PC-3 (cell line): ENCODE measurements around the gene SCFD1. TPM values are rescaled to one million over a fixed set of nuclear protein-coding genes. Genes with fewer than 3 reads are reported as not detected.

Experiments used
- ATAC-seq: fragments of 200-7000 bp; cut with Tn5 transposase; 2 replicates; pipeline ENCODE4 v1.9.1; 2020; ENCODE audit warnings: mild to moderate bottlenecking, moderate library complexity
- BruUV-seq: library from RNA; stranded (reverse); fragments of 400-500 nt; replicated peaks from 2 replicates; lab custom pipeline; 2021; lab: Mats Ljungman, UMichigan
- CTCF ChIA-PET: fragments of 300-600 bp; sonication (Branson Sonifier 250); formaldehyde crosslinking; loops from one replicate; lab custom pipeline; 2022; ENCODE audit warnings: antibody characterized with exemption; lab: Charles Lee
- POLR2A ChIA-PET: fragments of 300-600 bp; sonication (Branson Sonifier 250); formaldehyde crosslinking; loops from one replicate; lab custom pipeline; 2022; ENCODE audit warnings: antibody characterized with exemption; ENCODE audit not compliant: unreplicated experiment; lab: Charles Lee
- DNase-seq: peaks from one replicate; pipeline ENCODE4 v3.0.0-alpha.2; 2015
- H2AFZ ChIP-seq: fragments of 300-600 bp; sonication (generic); 2 replicates; pipeline ENCODE4 v1.6.0; 2016; ENCODE audit warnings: antibody characterized with exemption, low read length
- H3F3A ChIP-seq: fragments of 300-600 bp; sonication (generic); one replicate; pipeline ENCODE4 v1.6.0; 2017; ENCODE audit warnings: antibody characterized with exemption, low read length, control low read depth, mild to moderate bottlenecking; ENCODE audit not compliant: unreplicated experiment
- H3K27ac ChIP-seq: fragments of 300-600 bp; sonication (generic); 2 replicates; pipeline ENCODE4 v1.5.1; 2016; ENCODE audit warnings: mild to moderate bottlenecking, low read length
- H3K27me3 ChIP-seq: fragments of 300-600 bp; sonication (generic); 2 replicates; pipeline ENCODE4 v1.6.1; 2016; ENCODE audit warnings: low read length, mixed read lengths
- H3K36me3 ChIP-seq: fragments of 300-600 bp; sonication (generic); 2 replicates; pipeline ENCODE4 v1.6.1; 2016; ENCODE audit warnings: low read depth, mixed run types, low read length, mixed read lengths
- H3K4me1 ChIP-seq: fragments of 300-600 bp; sonication (generic); 2 replicates; pipeline ENCODE4 v1.5.1; 2016; ENCODE audit warnings: low read length; ENCODE audit not compliant: insufficient read depth
- H3K4me2 ChIP-seq: fragments of 300-600 bp; sonication (generic); 2 replicates; pipeline ENCODE4 v1.6.0; 2016; ENCODE audit warnings: low read length
- H3K4me3 ChIP-seq: fragments of 300-600 bp; sonication (generic); 2 replicates; pipeline ENCODE4 v1.5.1; 2016; ENCODE audit warnings: mild to moderate bottlenecking, low read length, mixed read lengths
- H3K79me2 ChIP-seq: fragments of 300-600 bp; sonication (generic); 2 replicates; pipeline ENCODE4 v1.6.1; 2017; ENCODE audit warnings: low read length, mixed read lengths
- H3K9ac ChIP-seq: fragments of 300-600 bp; sonication (generic); 2 replicates; pipeline ENCODE4 v1.6.0; 2016; ENCODE audit warnings: mild to moderate bottlenecking, low read length
- H3K9me2 ChIP-seq: fragments of 300-600 bp; sonication (generic); replicated peaks from 2 replicates; pipeline ENCODE4 v1.6.1; 2016; ENCODE audit warnings: mixed run types, low read length, mixed read lengths
- H3K9me3 ChIP-seq: fragments of 300-600 bp; sonication (generic); 2 replicates; pipeline ENCODE4 v1.6.1; 2016; ENCODE audit warnings: low read length, mixed read lengths
- H4K20me1 ChIP-seq: fragments of 300-600 bp; sonication (generic); 2 replicates; pipeline ENCODE4 v1.6.1; 2016; ENCODE audit warnings: low read length, mixed read lengths
- CTCF ChIP-seq: fragments of 300-600 bp; sonication (generic); conservative IDR thresholded peaks from 2 replicates; pipeline ENCODE4 v1.5.1; 2017; ENCODE audit warnings: antibody characterized with exemption, low read depth, mild to moderate bottlenecking, low read length
- EZH2 ChIP-seq: fragments of 300-600 bp; sonication (generic); IDR thresholded peaks from one replicate; pipeline ENCODE4 v1.6.1; 2017; ENCODE audit warnings: antibody characterized with exemption, mild to moderate bottlenecking, low read length; ENCODE audit not compliant: unreplicated experiment
- EZH2phosphoT487 ChIP-seq: fragments of 300-600 bp; sonication (generic); IDR thresholded peaks from 2 replicates; pipeline ENCODE4 v1.6.1; 2018; ENCODE audit warnings: mild to moderate bottlenecking, antibody characterized with exemption, low read length, borderline replicate concordance
- intact Hi-C: fragments of 100-400 bp; cut with micrococcal nuclease; formaldehyde crosslinking; loops from 2 replicates; pipeline ENCODE4 v1.9.0; 2023
- total RNA-seq: library from RNA; depleted of rRNA; stranded (reverse); fragments of >200 nt; gene quantifications from 2 replicates; pipeline ENCODE4 v1.2.3, GENCODE V29; 2014

The SCFD1 gene
- total RNA-seq, 1 experiment from 2014 or later: 72.3 TPM

- H3K36me3 ChIP-seq: peaks cover 37% of the 10 kb centered on the region
- CTCF ChIA-PET: no interaction called here
- ATAC-seq: no peak; the same call in 1 of the 2 replicates
These were observed 26.4 kb downstream of the SCFD1 start for GRCh38 chr14:30648471-30648870.

GRCh38 chr14:30651937-30652336, 29.8 kb downstream of the SCFD1 start:
- Histone ChIP-seq H3K4me2 (no peak overlapping the region), H2AFZ (no peak overlapping the region), H3K9me2 (no peaks in the 10 kb centered on the region), H3K27me3 (no peaks in the 10 kb centered on the region), H4K20me1 (no peaks in the 10 kb centered on the region), H3K36me3 (peaks cover 42% of the 10 kb centered on the region), H3K27ac (no peak overlapping the region), H3K79me2 (no peaks in the 10 kb centered on the region), H3K4me3 (no peak overlapping the region), H3K9me3 (no peaks in the 10 kb centered on the region), H3F3A (no peaks in the 10 kb centered on the region), H3K4me1 (peaks cover 4% of the 10 kb centered on the region; the same call in 1 of the 2 replicates), H3K9ac (no peak overlapping the region)
- intact Hi-C loops: no loop called here
- ATAC-seq: no peak
- no TSS peak for BruUV-seq
- no peak for TF ChIP-seq CTCF
- TF ChIP-seq EZH2phosphoT487: no peak
- no peak for TF ChIP-seq EZH2
- DNase-seq: no peak
- POLR2A ChIA-PET: no interaction called here
- CTCF ChIA-PET: no interaction called here

More at GRCh38 chr14:30648471-30648870, 26.4 kb downstream of the SCFD1 start:
- no peaks in the 10 kb centered on the region for H4K20me1 ChIP-seq
- no TSS peak for BruUV-seq
- intact Hi-C loops: no loop called here
- H3K79me2 ChIP-seq: 0 out of 2 replicates have a peak, but pooled peaks cover 4% of the 10 kb centered on the region
- POLR2A ChIA-PET: no interaction called here
- TF ChIP-seq CTCF (no peak), EZH2phosphoT487 (no peak), EZH2 (no peak)
- H3K9me3 ChIP-seq: no peaks in the 10 kb centered on the region
- no peak overlapping the region for H3K4me3 ChIP-seq
- H3K4me1 ChIP-seq: no peaks in the 10 kb centered on the region
- no peaks in the 10 kb centered on the region for H3K27me3 ChIP-seq
- no peak overlapping the region for H3K4me2 ChIP-seq
- H3K27ac ChIP-seq: no peak overlapping the region
- H2AFZ ChIP-seq: no peak overlapping the region
- H3F3A ChIP-seq: no peaks in the 10 kb centered on the region
- no peaks in the 10 kb centered on the region for H3K9me2 ChIP-seq
- no peak overlapping the region for H3K9ac ChIP-seq
- DNase-seq: no peak

GRCh38 chr14:30655124-30655523, 33.0 kb downstream of the SCFD1 start:
- Histone ChIP-seq H2AFZ (no peak overlapping the region), H3K9me2 (no peaks in the 10 kb centered on the region), H3K27ac (0 out of 2 replicates have a peak overlapping the region, but pooled peaks have one; percentile 8), H4K20me1 (no peaks in the 10 kb centered on the region), H3K27me3 (no peaks in the 10 kb centered on the region), H3K9ac (no peak overlapping the region), H3K4me1 (peaks cover 4% of the 10 kb centered on the region; the same call in 1 of the 2 replicates), H3K36me3 (peaks cover 40% of the 10 kb centered on the region), H3K4me2 (no peak overlapping the region), H3F3A (no peaks in the 10 kb centered on the region), H3K4me3 (no peak overlapping the region), H3K79me2 (no peaks in the 10 kb centered on the region), H3K9me3 (no peaks in the 10 kb centered on the region)
- ChIA-PET POLR2A (interaction anchor here (0.6 kb wide), 1 partner anchor 245 kb away, joined by 6 read pairs; no protein-coding TSS in a partner anchor), CTCF (no interaction called here)
- BruUV-seq: no TSS peak
- intact Hi-C loops: no loop called here
- ATAC-seq (peak; percentile 83), DNase-seq (peak; percentile 28)
- TF ChIP-seq CTCF (no peak), EZH2phosphoT487 (no peak), EZH2 (no peak)
